GM18951 (cell line): ENCODE measurements around the gene BTBD6.
"Not testable (repeated sequence)": the region's sequence is repeated elsewhere in the genome, so short reads cannot be mapped to it uniquely, and the experiment has no call there.

Experiments used
- POLR2A ChIP-seq: IDR thresholded peaks from 4 replicates; pipeline ENCODE4 v1.6.1; 2011; ENCODE audit warnings: mild to moderate bottlenecking; ENCODE audit not compliant: insufficient read length, insufficient read depth; ENCODE audit errors: extremely low read depth
- in situ Hi-C: fragments of 300-500 bp; cut with MboI; formaldehyde crosslinking; loops from one replicate; pipeline ENCODE4 v1.12.0; 2022; ENCODE audit warnings: low sequenced_read_pairs, mixed read lengths, inconsistent platforms; ENCODE audit not compliant: unreplicated experiment

Gene BTBD6

GRCh38 chr14:105272623-105273022, 24.3 kb downstream of the BTBD6 start:
- in situ Hi-C loops = no loop called here
- TF ChIP-seq POLR2A = no peak

DNA sequence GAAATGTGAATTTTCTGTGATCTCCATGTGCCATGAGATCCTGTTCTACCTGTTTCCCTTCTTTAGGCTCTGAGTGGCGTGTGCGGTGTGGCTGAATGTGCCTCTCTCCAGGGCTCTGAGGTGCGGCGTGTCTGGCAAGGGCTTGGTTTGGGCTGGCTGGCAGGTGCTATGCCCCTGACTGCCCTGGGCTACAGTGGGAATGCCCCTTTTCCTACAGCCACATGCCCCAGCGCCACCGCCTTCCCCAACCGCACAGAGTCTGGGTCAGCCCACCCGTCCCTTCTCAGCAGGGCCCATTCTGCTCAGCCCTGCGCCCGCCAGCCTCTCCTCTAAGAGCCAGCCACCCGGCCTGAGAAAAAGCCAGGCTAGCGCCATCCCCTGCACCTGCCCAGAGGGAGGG, 24.7 kb downstream of the BTBD6 start:
- TF ChIP-seq POLR2A = no peak
- in situ Hi-C loops = no loop called here

- TF ChIP-seq POLR2A = no peak
- in situ Hi-C loops = no loop called here
Observed at GRCh38 chr14:105274637-105275036, 26.3 kb downstream of the BTBD6 start.

DNA sequence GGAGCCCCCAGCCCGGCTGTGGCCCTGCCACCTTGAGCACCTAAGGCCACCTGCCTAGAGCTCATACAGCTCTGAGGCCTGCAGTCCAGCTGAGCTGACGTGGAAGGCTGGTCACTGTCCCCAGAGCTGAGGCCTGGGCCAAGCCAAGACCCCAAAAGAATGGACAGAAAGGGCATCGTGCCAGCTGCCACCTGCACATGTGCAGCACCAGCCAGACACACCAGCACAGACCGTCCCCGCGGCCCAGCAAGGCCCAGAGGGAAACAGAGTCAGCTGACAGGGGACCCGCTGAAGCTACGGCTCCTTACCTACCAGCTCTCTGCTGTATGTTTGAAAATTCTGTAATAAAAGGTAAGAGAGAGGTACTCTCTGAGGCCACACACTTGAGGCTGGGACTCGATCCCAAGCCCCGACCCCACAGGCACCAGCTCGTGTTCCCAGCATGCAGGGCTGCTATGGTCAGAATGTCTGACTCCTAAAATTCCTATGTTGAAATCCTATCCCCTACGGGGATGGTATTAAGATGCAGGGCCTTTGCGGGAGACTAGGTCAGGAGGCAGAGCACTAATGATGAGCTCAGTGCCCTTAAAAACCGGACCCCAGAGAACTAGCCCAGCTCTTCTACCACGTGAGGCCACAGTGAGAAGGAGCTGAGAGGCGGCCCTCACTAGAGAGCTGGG, 27.1 kb downstream of the BTBD6 start:
- no peak for TF ChIP-seq POLR2A
- in situ Hi-C loops = no loop called here

- in situ Hi-C loops = not testable (repeated sequence)
Observed at GRCh38 chr14:105277448-105277847, 29.1 kb downstream of the BTBD6 start.

GRCh38 chr14:105279642-105280361, 31.5 kb downstream of the BTBD6 start:
- in situ Hi-C loops = no loop called here
- TF ChIP-seq POLR2A = no peak

DNA sequence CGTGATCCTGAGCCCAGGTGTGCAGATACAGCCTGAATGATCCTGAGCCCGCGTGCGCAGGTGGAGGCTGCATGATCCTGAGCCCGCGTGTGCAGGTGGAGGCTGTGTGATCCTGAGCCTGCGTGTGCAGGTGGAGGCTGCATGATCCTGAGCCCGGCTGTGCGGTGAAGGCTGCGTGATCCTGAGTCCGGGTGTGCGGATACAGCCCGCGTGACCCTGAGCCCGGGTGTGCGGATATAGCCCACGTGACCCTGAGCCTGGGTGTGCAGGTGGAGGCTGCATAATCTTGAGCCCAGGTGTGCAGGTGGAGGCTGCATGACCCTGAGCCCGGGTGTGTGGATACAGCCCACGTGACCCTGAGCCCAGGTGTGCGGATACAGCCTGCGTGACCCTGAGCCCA, 32.2 kb downstream of the BTBD6 start:
- TF ChIP-seq POLR2A = no peak
- in situ Hi-C loops = no loop called here

DNA sequence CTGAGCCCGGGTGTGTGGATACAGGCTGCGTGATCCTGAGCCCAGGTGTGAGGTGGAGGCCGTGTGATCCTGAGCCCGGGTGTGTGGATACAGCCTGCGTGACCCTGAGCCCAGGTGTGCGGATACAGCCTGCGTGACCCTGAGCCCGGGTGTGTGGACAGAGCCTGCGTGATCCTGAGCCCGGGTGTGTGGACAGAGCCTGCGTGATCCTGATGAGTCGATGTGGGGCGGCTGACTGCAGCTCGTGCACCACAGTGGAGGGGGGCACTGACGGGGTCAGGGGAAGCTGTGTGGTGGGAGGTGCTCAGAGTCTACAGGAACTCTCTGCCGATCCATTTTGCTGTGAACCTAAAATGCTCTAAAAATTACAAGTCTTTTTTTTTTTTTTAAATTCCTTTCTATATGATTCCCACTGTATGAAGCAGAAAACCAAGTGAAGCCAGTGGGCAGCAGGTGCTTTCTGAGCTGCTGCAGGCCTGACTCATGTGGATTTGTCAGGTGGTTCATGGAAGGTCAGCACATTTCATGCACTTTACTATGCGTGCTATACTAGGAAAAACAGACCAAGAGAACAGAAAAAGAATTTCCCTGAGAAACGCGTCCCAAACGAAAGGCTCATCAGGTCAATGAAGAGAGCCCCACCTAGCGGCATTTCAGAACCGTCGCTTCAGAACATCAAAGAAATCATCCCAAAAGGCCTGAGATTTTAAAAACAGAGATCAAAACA, 33.2 kb downstream of the BTBD6 start:
- no peak for TF ChIP-seq POLR2A
- in situ Hi-C loops = no loop called here

DNA sequence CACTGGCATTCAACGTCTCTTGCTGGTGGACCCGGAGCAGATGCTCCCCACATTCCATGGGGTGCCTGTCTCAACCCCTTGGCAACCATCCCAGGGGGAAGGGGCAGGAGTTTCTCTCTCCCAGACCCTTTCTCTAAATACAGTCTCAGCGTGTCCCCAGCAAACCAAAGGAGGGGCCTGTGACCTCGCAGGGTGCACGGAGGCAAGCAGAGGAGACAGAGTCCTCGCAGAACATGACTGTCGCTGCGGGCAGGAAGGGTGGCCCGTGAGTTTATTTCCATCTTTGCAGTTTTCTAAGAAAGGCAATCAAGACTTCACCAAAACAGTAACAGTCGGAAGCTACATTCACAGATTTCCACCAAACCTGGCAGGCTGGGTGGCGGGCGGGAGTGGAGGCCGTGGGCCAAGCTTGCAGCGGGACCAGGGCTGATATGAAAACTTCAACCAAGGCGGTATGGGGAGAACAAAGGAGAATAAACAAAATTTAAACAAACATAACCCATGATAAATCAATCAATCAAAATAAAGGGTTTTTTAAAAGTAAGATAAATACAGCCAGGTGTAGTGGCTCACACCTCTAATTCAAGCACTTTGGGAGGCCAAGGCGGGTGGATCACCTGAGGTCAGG, 33.9 kb downstream of the BTBD6 start:
- in situ Hi-C loops = no loop called here
- TF ChIP-seq POLR2A = no peak

DNA sequence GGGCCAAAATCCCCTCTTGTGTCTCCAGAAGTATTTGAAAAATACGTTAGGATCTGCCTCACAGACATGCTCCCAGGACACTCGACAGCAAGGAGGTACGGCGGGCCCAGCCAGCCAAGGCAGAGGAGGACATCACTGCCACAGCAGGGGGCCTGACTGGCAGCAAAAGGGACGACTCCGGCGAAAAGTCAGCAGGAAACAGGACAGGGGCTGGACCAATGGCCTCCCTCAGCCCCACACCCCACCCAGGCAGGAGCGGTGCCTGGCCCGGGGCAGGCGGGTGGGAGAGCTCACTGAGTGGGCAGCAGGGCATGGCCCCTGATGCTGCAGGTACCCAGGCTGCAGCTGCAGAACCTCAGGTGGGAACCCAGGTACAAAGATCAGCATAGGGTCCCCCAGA, 34.7 kb downstream of the BTBD6 start:
- in situ Hi-C loops = no loop called here
- TF ChIP-seq POLR2A = no peak

DNA sequence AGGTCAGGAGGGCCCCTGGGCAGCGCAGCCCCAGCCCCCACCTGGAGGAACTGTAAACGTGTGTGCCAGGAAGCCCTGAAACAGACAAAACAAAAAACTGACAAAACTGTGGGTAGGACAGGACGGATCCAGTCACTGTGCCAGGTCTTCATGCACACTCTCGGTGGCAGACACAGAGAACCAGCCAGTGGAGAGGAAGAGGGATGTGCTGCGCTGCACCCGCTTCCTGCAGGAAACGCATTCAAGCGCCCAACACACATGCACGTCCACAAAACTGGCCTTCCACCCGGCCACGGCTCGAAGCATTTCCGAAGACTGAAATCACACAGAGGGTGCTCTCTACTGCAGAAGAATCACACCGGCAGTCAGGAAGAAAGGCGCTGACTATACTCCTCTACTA, 35.6 kb downstream of the BTBD6 start:
- TF ChIP-seq POLR2A = no peak
- in situ Hi-C loops = no loop called here

- TF ChIP-seq POLR2A = no peak
- in situ Hi-C loops = no loop called here
Observed at GRCh38 chr14:105285174-105285573, 36.8 kb downstream of the BTBD6 start.

GRCh38 chr14:105286759-105287144, 38.4 kb downstream of the BTBD6 start:
- in situ Hi-C loops = no loop called here

More at GRCh38 chr14:105286759-105287144, 38.4 kb downstream of the BTBD6 start:
- TF ChIP-seq POLR2A = no peak
